ENCODE results near the gene JAKMIP1.

Gene JAKMIP1

GRCh38 chr4:6110681-6111353 lies 89.5 kb downstream of the JAKMIP1 start:
- TF ChIP-seq CTCF (IDR thresholded peaks at IDR 0.05; ENCODE audit: low read depth, low read length, missing control alignments): no peak
- H3K4me3 ChIP-seq (ENCODE audit: low read depth, low read length): no peak overlapping the region

GRCh38 chr4:6109842-6110560 lies 90.3 kb downstream of the JAKMIP1 start:
- DNase-seq (ENCODE audit: low read depth): no peak
- H3K4me3 ChIP-seq (ENCODE audit: low read depth, low read length): no peak overlapping the region
- peak; percentile 66 for TF ChIP-seq CTCF (IDR thresholded peaks at IDR 0.05; ENCODE audit: low read depth, low read length, missing control alignments)

More at GRCh38 chr4:6110681-6111353, 89.5 kb downstream of the JAKMIP1 start:
- DNase-seq (ENCODE audit: low read depth): no peak

- no peak overlapping the region for H3K4me3 ChIP-seq (ENCODE audit: low read depth, low read length)
- TF ChIP-seq CTCF (IDR thresholded peaks at IDR 0.05; ENCODE audit: low read depth, low read length, missing control alignments): no peak
- DNase-seq (ENCODE audit: low read depth): no peak
Measured at GRCh38 chr4:6107886-6108285, 92.5 kb downstream of the JAKMIP1 start.

- no peak overlapping the region for H3K4me3 ChIP-seq (ENCODE audit: low read depth, low read length)
- no peak for DNase-seq (ENCODE audit: low read depth)
- no peak for TF ChIP-seq CTCF (IDR thresholded peaks at IDR 0.05; ENCODE audit: low read depth, low read length, missing control alignments)
Measured at GRCh38 chr4:6107114-6107791, 93.1 kb downstream of the JAKMIP1 start.

GRCh38 chr4:6106156-6106555 lies 94.2 kb downstream of the JAKMIP1 start:
- DNase-seq (ENCODE audit: low read depth): no peak
- H3K4me3 ChIP-seq (ENCODE audit: low read depth, low read length): no peak overlapping the region
- TF ChIP-seq CTCF (IDR thresholded peaks at IDR 0.05; ENCODE audit: low read depth, low read length, missing control alignments): no peak

- no peak for TF ChIP-seq CTCF (IDR thresholded peaks at IDR 0.05; ENCODE audit: low read depth, low read length, missing control alignments)
- DNase-seq (ENCODE audit: low read depth): no peak
- no peak overlapping the region for H3K4me3 ChIP-seq (ENCODE audit: low read depth, low read length)
Measured at GRCh38 chr4:6105311-6105911, 94.9 kb downstream of the JAKMIP1 start.
